Hematopoietic multipotent progenitor cell treated with erythropoietin and hydrocortisone succinate and interleukin-3 and kit ligand, for 4 days (in vitro differentiated cells): Measurements from ENCODE around the gene FOXD4L1.
"Not testable (repeated sequence)": the region's sequence is repeated elsewhere in the genome, so short reads cannot be mapped to it uniquely, and the experiment has no call there.

Source experiments
- DNase-seq: peaks from one replicate; pipeline ENCODE4 v3.0.0-alpha.2; 2015

The FOXD4L1 gene

GRCh38 chr2:113527350-113528045, 29.0 kb downstream of the FOXD4L1 start:
- DNase-seq, result not testable (repeated sequence)

- DNase-seq, result not testable (repeated sequence)
Measured at GRCh38 chr2:113528126-113528525, 29.7 kb downstream of the FOXD4L1 start.

- not testable (repeated sequence) for DNase-seq
Measured at GRCh38 chr2:113528904-113529303, 30.4 kb downstream of the FOXD4L1 start.

- not testable (repeated sequence) for DNase-seq
Measured at GRCh38 chr2:113532991-113533390, 34.5 kb downstream of the FOXD4L1 start.

- DNase-seq, result not testable (repeated sequence)
Measured at GRCh38 chr2:113536573-113536972, 38.1 kb downstream of the FOXD4L1 start.

DNA sequence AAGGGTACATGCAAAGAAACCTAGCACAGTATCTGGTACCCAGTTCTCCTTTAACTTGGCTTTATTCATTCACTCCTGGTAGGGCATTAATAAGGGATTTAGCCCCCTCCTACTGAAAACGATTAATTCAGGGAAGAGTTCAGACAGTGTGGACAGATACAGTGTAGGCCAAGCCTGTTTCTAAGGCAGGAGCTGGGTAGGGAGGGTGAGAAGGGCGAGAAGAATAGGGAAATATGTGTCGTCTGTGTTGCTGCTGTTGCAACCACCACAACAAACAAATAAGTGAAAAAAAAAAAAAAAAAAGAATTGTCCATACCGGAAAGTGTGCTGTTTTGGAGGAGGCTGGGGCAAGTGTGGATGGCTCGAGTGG, 42.4 kb downstream of the FOXD4L1 start:
- DNase-seq, result not testable (repeated sequence)

DNA sequence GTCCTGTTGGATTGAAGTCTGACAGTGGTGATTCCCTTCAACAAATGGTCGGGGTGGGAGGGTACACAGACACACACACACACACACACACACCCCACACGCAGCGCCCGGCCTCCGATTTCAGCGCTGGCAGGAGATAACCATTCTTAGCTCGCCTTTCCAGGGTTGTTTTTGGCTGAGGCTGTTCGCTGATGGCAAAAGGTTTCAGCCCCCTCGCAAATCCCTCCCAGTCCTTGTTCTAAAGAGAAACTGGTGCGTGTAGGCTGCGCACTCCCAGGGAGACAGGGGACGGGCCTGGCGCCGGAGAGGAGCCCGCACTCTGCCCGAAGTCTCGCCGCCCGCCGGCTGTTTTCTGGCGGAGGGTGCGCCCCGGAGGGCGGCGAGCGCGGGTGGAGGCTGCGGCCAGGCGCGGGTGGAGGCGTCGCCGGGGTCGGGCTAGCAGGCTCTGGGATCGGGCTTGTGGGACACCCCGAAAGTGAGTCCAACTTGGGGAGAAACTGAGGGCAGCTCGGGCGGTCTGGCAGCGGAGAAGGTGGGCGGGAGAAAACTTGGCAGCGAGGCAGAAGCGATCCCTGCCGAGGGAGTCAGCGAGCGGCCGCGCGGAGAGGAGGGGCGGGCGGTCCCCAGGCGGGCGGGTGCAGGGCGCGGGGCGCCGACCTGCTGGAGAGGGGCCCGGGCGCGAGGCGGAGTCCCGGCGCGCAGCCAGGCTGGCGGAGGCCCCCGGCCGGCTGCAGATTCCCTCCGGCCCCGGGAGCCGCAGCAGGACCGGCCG, 42.9 kb downstream of the FOXD4L1 start:
- peak; percentile 67 for DNase-seq

- DNase-seq, result peak; percentile 14
Measured at GRCh38 chr2:113541976-113542485, 43.6 kb downstream of the FOXD4L1 start.

DNA sequence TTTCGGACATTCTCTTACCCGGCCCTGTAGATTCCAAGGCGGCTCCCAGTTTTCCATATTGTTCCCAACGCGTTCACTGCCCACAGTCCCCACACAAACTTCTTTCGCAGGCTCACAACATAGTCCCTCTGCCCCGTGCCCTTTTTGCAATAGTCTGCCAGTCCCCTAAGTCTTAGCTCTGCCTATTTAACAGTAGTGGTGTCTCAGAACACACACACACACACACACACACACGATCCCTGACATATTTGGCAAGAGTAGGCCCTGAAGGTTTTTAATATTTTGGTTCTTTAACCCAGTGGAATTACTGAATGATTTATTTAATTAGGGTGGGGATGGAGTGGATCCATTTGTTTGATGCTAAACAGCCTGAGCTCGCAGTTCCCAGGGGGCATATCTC, 44.1 kb downstream of the FOXD4L1 start:
- peak; percentile 11 for DNase-seq
